GM10266 (cell line): Measurements from ENCODE around the gene NR3C1.

ENCODE experiments used
- DNase-seq: peaks from one replicate; pipeline ENCODE4 v3.0.0; 2012; ENCODE audit errors: extremely low spot score
- TF ChIP-seq, protein P1 (sequence below): IDR thresholded peaks from 2 replicates; pipeline ENCODE4 v1.5.1; 2012; ENCODE audit warnings: mild to moderate bottlenecking, low read depth; ENCODE audit not compliant: control insufficient read depth, insufficient read depth; ENCODE audit errors: missing control alignments

NR3C1 gene

DNA sequence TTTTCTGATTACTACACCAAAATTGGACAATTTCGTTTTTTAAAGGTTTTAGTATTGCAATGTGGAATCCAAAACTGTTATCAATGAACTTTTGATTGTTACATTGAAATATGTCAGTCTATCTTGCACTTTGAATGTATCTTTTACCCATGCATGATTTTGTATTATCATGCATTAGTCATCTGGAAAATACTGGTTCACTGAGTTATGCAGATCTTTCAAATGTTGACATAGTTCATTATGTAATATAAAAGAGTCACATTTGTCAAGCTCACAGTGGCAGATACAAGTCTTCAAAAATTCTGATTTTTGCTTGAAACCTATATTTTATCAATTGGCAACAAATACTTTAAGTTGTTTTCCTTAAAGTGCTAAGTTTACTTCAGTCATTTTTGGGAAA lies 85.2 kb downstream of the NR3C1 start:
- no peak for DNase-seq
- TF ChIP-seq, protein P1, sequence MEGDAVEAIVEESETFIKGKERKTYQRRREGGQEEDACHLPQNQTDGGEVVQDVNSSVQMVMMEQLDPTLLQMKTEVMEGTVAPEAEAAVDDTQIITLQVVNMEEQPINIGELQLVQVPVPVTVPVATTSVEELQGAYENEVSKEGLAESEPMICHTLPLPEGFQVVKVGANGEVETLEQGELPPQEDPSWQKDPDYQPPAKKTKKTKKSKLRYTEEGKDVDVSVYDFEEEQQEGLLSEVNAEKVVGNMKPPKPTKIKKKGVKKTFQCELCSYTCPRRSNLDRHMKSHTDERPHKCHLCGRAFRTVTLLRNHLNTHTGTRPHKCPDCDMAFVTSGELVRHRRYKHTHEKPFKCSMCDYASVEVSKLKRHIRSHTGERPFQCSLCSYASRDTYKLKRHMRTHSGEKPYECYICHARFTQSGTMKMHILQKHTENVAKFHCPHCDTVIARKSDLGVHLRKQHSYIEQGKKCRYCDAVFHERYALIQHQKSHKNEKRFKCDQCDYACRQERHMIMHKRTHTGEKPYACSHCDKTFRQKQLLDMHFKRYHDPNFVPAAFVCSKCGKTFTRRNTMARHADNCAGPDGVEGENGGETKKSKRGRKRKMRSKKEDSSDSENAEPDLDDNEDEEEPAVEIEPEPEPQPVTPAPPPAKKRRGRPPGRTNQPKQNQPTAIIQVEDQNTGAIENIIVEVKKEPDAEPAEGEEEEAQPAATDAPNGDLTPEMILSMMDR: no peak

DNA sequence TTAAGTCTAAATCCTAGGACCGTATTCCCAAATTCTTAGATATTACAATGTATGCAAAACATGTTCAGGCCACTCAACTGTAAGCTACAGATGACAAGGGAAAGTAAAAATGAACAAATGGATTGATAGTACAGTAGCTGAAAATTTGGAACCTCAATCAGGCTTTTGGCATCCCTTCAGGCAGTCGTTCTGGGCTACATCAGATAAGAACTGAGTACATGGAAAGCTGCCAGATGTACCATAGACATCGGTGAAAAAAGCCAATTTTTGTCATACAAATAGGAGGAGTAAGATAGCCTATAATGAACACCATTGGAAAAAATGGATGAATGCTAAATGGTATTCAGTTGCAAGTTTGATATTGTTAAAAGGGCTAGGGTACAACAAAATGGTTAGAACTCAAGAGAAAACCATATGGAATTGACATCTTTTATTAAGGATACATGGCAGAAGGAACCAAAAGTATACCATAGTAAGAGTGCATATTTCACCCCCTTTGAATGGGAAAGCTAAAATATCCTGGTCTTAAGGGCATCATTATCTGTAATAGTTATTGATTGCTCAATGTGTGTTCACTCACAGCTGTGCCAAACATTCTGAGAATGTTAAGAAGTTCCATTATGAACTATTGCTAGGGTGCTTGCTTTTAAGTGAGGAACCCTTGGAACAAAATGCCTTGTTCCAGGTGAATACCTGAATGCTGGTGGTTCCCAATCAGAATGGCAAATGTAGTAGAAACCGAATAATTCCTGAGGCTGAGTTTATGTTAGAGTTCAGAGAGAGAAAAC lies 86.4 kb downstream of the NR3C1 start:
- no peak for DNase-seq
- TF ChIP-seq, protein P1: no peak

DNA sequence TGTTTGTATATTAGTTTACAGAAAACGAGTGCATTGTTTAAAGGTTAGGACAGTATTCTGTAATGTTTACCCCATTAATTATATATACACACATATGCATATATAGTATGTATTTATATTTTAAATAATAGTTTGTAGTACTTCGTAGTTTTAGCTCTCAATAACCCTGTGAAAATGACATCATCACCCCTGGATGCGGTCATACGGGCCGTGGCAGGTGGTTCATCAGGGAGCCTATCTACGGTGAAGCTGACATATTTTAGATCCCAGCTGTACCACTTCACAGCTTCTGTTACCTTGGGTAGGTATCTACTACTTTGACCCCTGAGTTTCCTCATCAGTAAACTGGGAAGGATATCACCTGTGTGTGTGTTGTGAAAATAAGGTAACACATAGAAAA lies 87.1 kb downstream of the NR3C1 start:
- DNase-seq: no peak

DNA sequence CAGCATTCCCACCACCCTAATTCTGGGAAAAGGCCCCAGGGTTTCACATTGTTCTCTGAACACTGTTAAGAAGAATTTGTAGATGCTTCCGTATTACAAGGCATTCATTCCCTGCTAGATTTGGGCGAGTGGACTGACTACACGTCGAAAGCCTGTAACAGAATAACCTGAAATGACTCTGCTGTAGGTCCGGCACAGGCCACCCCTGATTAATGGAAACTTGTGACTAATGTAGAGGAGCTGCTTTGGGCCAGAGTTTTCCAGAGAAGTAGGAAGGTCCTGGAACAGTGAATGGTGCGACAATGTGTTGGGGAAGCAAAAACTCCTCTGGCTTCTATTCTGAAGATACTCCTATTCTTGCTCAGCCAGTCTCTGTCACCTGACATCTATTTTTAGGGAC lies 87.6 kb downstream of the NR3C1 start:
- DNase-seq: no peak
- TF ChIP-seq, protein P1: no peak

More for the DNA sequence above, 87.1 kb downstream of the NR3C1 start:
- TF ChIP-seq, protein P1: no peak

DNA sequence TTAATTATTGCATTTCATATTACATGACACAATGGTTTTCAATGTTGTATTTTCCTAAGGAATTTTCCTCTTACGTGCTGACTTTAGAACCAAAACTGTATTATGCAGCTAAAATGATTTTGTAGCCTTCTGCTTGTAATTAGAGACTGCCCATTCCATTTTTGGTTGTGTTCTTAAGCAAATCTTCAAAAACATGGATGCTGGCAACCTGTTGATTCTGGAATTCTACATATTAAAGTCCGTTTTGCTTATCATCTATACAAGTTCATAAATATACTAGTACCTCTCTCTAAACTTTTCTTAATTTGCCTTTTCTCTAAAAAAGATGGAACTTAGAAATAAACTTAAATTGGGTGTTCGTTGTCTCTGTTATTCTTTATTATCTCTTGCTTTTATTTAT lies 88.3 kb downstream of the NR3C1 start:
- TF ChIP-seq, protein P1: no peak

DNA sequence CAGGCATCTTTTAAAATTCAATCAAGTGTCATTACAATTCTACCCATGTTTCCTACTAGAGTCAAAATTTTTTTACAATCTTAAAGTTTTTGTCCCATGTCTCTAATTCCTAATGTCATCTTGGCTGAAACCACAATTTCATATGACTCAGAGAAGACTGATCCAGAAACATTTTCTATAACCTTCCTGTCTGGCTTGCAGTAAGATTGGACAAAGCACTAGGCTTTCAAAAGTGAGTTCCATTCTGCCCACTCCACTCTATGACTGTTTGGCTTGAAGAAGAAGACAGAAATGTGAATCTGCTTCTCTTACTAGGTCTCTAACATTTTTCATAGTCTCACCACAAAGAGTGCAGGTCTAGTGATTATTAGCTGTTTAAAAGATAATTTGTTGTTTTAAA lies 88.8 kb downstream of the NR3C1 start:
- TF ChIP-seq, protein P1: no peak
- no peak for DNase-seq

More for the DNA sequence above, 88.3 kb downstream of the NR3C1 start:
- DNase-seq: no peak

DNA sequence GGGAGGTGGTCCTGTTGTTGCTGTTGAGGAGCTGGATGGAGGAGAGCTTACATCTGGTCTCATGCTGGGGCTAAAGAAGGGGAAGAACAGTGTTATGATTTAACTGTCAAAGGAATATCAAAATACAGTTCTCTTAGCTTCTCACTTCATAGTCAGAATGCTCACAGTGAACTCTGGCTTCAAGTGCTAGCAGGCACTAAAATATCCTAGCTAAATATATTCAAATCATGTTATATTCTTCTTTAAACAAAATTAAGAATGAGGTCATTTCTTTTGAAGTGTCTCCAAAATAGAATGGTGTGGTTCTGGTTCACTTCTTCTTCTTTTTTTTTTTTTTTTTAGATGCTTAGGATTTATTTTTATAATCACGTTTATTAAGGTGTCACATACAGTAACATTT lies 89.4 kb downstream of the NR3C1 start:
- TF ChIP-seq, protein P1: no peak
- DNase-seq: peak; percentile 15
